Activated T-cell treated with anti-CD3 and anti-CD28 coated beads for 24 hours (primary cell): ENCODE results near the gene RPTOR.
"Not testable (repeated sequence)": the region's sequence is repeated elsewhere in the genome, so short reads cannot be mapped to it uniquely, and the experiment has no call there.

Experiments
- DNase-seq: peaks from one replicate; pipeline ENCODE4 v3.0.0-alpha.2; 2020; ENCODE audit warnings: low read depth

Gene RPTOR

GRCh38 chr17:80558046-80558445 is 13.4 kb downstream of the RPTOR start:
- DNase-seq = no peak

- no peak for DNase-seq
Measured at GRCh38 chr17:80559825-80560251, 15.2 kb downstream of the RPTOR start.

- no peak for DNase-seq
Measured at GRCh38 chr17:80561541-80562114, 17.0 kb downstream of the RPTOR start.

GRCh38 chr17:80564545-80564944 is 19.9 kb downstream of the RPTOR start:
- no peak for DNase-seq

GRCh38 chr17:80565343-80566053 is 20.9 kb downstream of the RPTOR start:
- no peak for DNase-seq

- DNase-seq = no peak
Measured at GRCh38 chr17:80566054-80566400, 21.4 kb downstream of the RPTOR start.

GRCh38 chr17:80568246-80568645 is 23.6 kb downstream of the RPTOR start:
- no peak for DNase-seq

GRCh38 chr17:80569924-80570323 is 25.3 kb downstream of the RPTOR start:
- DNase-seq = no peak

GRCh38 chr17:80573701-80574100 is 29.1 kb downstream of the RPTOR start:
- no peak for DNase-seq

GRCh38 chr17:80574496-80574895 is 29.9 kb downstream of the RPTOR start:
- DNase-seq = no peak

GRCh38 chr17:80575057-80575875 is 30.6 kb downstream of the RPTOR start:
- peak; percentile 86 for DNase-seq

GRCh38 chr17:80577876-80578570 is 33.4 kb downstream of the RPTOR start:
- DNase-seq = no peak

- not testable (repeated sequence) for DNase-seq
Measured at GRCh38 chr17:80578668-80579388, 34.2 kb downstream of the RPTOR start.

GRCh38 chr17:80582165-80582564 is 37.5 kb downstream of the RPTOR start:
- DNase-seq = no peak

- DNase-seq = no peak
Measured at GRCh38 chr17:80584176-80584905, 39.7 kb downstream of the RPTOR start.

- DNase-seq = no peak
Measured at GRCh38 chr17:80585890-80586845, 41.5 kb downstream of the RPTOR start.

GRCh38 chr17:80586846-80587228 is 42.2 kb downstream of the RPTOR start:
- DNase-seq = no peak

GRCh38 chr17:80588702-80589383 is 44.2 kb downstream of the RPTOR start:
- DNase-seq = no peak

- DNase-seq = no peak
Measured at GRCh38 chr17:80591788-80592187, 47.1 kb downstream of the RPTOR start.
